WTC11 (cell line): ENCODE data around the gene SPDYC. TPM values are rescaled to one million over a fixed set of nuclear protein-coding genes. Genes with fewer than 3 reads are reported as not detected.

Experiments
- ATAC-seq: fragments of 200-7000 bp; cut with Tn5 transposase; 2 replicates; pipeline ENCODE4 v1.10.0; 2021; ENCODE audit warnings: mild to moderate bottlenecking, moderate library complexity
- CTCF ChIA-PET: fragments of 300-600 bp; sonication (Branson Sonifier 250); formaldehyde crosslinking; loops from one replicate; lab custom pipeline; 2021; ENCODE audit warnings: antibody characterized with exemption; lab: Charles Lee
- POLR2A ChIA-PET: fragments of 350-600 bp; sonication (Branson Sonifier 250); formaldehyde crosslinking; loops from one replicate; lab custom pipeline; 2021; ENCODE audit warnings: antibody characterized with exemption; lab: Charles Lee
- DNase-seq: peaks from one replicate; pipeline ENCODE4 v3.0.0; 2021; ENCODE audit warnings: low spot score
- H3K27ac Mint-ChIP-seq: 2 replicates; pipeline ENCODE4 v1.8.0; 2021; ENCODE audit warnings: mixed read lengths
- H3K27me3 Mint-ChIP-seq: 2 replicates; pipeline ENCODE4 v1.8.0; 2021; ENCODE audit warnings: low read depth, mild to moderate bottlenecking, moderate library complexity, mixed read lengths
- H3K36me3 Mint-ChIP-seq: 2 replicates; pipeline ENCODE4 v1.8.0; 2021; ENCODE audit warnings: mixed read lengths
- H3K4me1 Mint-ChIP-seq: 2 replicates; pipeline ENCODE4 v1.8.0; 2022; ENCODE audit warnings: mixed read lengths
- H3K4me3 Mint-ChIP-seq: 2 replicates; pipeline ENCODE4 v1.8.0; 2021; ENCODE audit warnings: mild to moderate bottlenecking, moderate library complexity, mixed read lengths
- H3K9me3 Mint-ChIP-seq: 2 replicates; pipeline ENCODE4 v1.8.0; 2021; ENCODE audit warnings: mixed read lengths
- ARID4B ChIP-seq: sonication (generic); formaldehyde crosslinking; IDR thresholded peaks from 2 replicates; pipeline ENCODE4 v1.8.0; 2023; ENCODE audit warnings: missing genetic modification reagents, mild to moderate bottlenecking, borderline replicate concordance
- CREB1 ChIP-seq: sonication (generic); formaldehyde crosslinking; IDR thresholded peaks from 2 replicates; pipeline ENCODE4 v1.8.0; 2023; ENCODE audit warnings: mild to moderate bottlenecking, missing genetic modification reagents
- CREM ChIP-seq: sonication (generic); formaldehyde crosslinking; IDR thresholded peaks from 2 replicates; pipeline ENCODE4 v1.8.1; 2022; ENCODE audit warnings: mild to moderate bottlenecking, missing genetic modification reagents, moderate library complexity
- GTF2I ChIP-seq: fragments of 250-450 bp; sonication (Bioruptor Pico); conservative IDR thresholded peaks from 2 replicates; pipeline ENCODE4 v1.4.0; 2021; ENCODE audit warnings: mild to moderate bottlenecking
- IRF2 ChIP-seq: sonication (generic); formaldehyde crosslinking; IDR thresholded peaks from 2 replicates; pipeline ENCODE4 v1.8.0; 2022; ENCODE audit warnings: low read depth, missing genetic modification reagents, borderline replicate concordance
- NFATC4 ChIP-seq: fragments of 250-450 bp; sonication (Bioruptor Pico); IDR thresholded peaks from 2 replicates; pipeline ENCODE4 v1.9.0; 2021; ENCODE audit warnings: mild to moderate bottlenecking
- NFYB ChIP-seq: sonication (generic); formaldehyde crosslinking; conservative IDR thresholded peaks from 2 replicates; pipeline ENCODE4 v1.8.0; 2022; ENCODE audit warnings: low read depth, missing genetic modification reagents
- OVOL2 ChIP-seq: fragments of 250-450 bp; sonication (Bioruptor Pico); IDR thresholded peaks from 2 replicates; pipeline ENCODE4 v1.9.0; 2021; ENCODE audit warnings: mild to moderate bottlenecking, borderline replicate concordance
- RORB ChIP-seq: fragments of 250-450 bp; sonication (Bioruptor Pico); IDR thresholded peaks from 2 replicates; pipeline ENCODE4 v1.9.0; 2021; ENCODE audit warnings: mild to moderate bottlenecking
- TCF7 ChIP-seq: sonication (generic); formaldehyde crosslinking; IDR thresholded peaks from 2 replicates; pipeline ENCODE4 v1.8.0; 2022; ENCODE audit warnings: mild to moderate bottlenecking, low read depth, missing genetic modification reagents, moderate library complexity
- ZBTB21 ChIP-seq: sonication (generic); formaldehyde crosslinking; IDR thresholded peaks from 2 replicates; pipeline ENCODE4 v1.8.1; 2023; ENCODE audit warnings: mild to moderate bottlenecking, missing genetic modification reagents, borderline replicate concordance
- ZNF263 ChIP-seq: sonication (generic); formaldehyde crosslinking; IDR thresholded peaks from 2 replicates; pipeline ENCODE4 v1.8.1; 2022; ENCODE audit warnings: low read depth, mild to moderate bottlenecking, moderate library complexity, missing genetic modification reagents
- ZNF317 ChIP-seq: sonication (generic); formaldehyde crosslinking; IDR thresholded peaks from 2 replicates; pipeline ENCODE4 v1.8.1; 2023; ENCODE audit warnings: low read depth, mild to moderate bottlenecking, moderate library complexity, missing genetic modification reagents, borderline replicate concordance
- ZNF396 ChIP-seq: fragments of 250-450 bp; sonication (Bioruptor Pico); IDR thresholded peaks from 2 replicates; pipeline ENCODE4 v1.8.0; 2021; ENCODE audit warnings: mild to moderate bottlenecking, moderate library complexity, borderline replicate concordance
- ZNF512 ChIP-seq: sonication (generic); formaldehyde crosslinking; IDR thresholded peaks from 2 replicates; pipeline ENCODE4 v1.8.1; 2022; ENCODE audit warnings: missing genetic modification reagents, borderline replicate concordance
- total RNA-seq: library from RNA; stranded (reverse); gene quantifications from 3 replicates; pipeline ENCODE4 v1.2.3, GENCODE V29; 2021
- TF ChIP-seq, protein P1 (sequence below): sonication (generic); formaldehyde crosslinking; IDR thresholded peaks from 2 replicates; pipeline ENCODE4 v1.8.1; 2023; ENCODE audit warnings: mild to moderate bottlenecking, missing genetic modification reagents, moderate library complexity
- TF ChIP-seq, protein P2 (sequence below): sonication (generic); formaldehyde crosslinking; IDR thresholded peaks from 2 replicates; pipeline ENCODE4 v1.8.0; 2022; ENCODE audit warnings: mild to moderate bottlenecking, missing genetic modification reagents
- TF ChIP-seq, protein P3 (sequence below): sonication (generic); formaldehyde crosslinking; IDR thresholded peaks from 2 replicates; pipeline ENCODE4 v1.8.1; 2023; ENCODE audit warnings: mild to moderate bottlenecking, moderate library complexity, missing genetic modification reagents

The SPDYC gene
- total RNA-seq, 1 experiment from 2014 or later = 0.35 TPM

DNA sequence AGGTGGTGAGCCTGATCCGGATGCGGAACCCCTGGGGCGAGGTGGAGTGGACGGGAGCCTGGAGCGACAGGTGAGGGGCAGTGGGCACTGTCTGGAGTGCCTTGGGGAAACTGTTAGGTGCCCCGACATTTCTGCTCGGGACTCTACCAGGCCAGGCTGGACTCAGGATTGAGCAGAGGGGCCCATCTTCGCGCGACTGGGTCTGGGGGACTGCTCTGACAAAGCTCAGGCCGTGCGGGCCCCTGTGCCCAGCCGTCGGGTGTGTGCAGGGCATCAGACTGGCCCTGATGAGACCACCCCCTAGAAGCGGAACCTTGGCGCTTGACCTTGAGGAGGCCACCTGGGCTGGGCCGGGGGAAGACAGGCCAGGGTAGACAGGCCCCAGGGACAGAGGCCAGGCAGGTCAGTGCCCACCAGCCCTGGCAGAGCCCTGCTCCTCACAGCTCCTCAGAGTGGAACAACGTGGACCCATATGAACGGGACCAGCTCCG is 18.0 kb downstream of the SPDYC start:
- TF ChIP-seq ZNF263 (CRISPR knock-in tag) = no peak
- TF ChIP-seq ZBTB21 (CRISPR knock-in tag) = no peak
- TF ChIP-seq, protein P1, sequence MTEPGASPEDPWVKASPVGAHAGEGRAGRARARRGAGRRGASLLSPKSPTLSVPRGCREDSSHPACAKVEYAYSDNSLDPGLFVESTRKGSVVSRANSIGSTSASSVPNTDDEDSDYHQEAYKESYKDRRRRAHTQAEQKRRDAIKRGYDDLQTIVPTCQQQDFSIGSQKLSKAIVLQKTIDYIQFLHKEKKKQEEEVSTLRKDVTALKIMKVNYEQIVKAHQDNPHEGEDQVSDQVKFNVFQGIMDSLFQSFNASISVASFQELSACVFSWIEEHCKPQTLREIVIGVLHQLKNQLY = no peak
- no peak for TF ChIP-seq IRF2 (CRISPR knock-in tag)
- no peak for TF ChIP-seq CREM (CRISPR knock-in tag)
- TF ChIP-seq CREB1 (CRISPR knock-in tag) = no peak
- DNase-seq = no peak
- no peak overlapping the region for H3K27ac Mint-ChIP-seq
- ChIA-PET POLR2A (no interaction called here), CTCF (no interaction called here)
- peaks cover 60% of the 10 kb centered on the region for H3K36me3 Mint-ChIP-seq
- H3K4me1 Mint-ChIP-seq = peaks cover 37% of the 10 kb centered on the region
- no peaks in the 10 kb centered on the region for H3K9me3 Mint-ChIP-seq
- ATAC-seq = no peak
- no peak overlapping the region for H3K4me3 Mint-ChIP-seq
- H3K27me3 Mint-ChIP-seq = no peaks in the 10 kb centered on the region

- ATAC-seq = no peak
- peaks cover 64% of the 10 kb centered on the region for H3K36me3 Mint-ChIP-seq
- DNase-seq = no peak
- H3K27ac Mint-ChIP-seq = no peak overlapping the region
- H3K4me1 Mint-ChIP-seq = peaks cover 33% of the 10 kb centered on the region
- CTCF ChIA-PET = no interaction called here
- POLR2A ChIA-PET = no interaction called here
- TF ChIP-seq RORB (CRISPR knock-in tag) (no peak), GTF2I (CRISPR knock-in tag) (no peak), ZNF317 (no peak)
- H3K4me3 Mint-ChIP-seq = no peak overlapping the region
- H3K9me3 Mint-ChIP-seq = no peaks in the 10 kb centered on the region
- no peaks in the 10 kb centered on the region for H3K27me3 Mint-ChIP-seq
Observed at GRCh38 chr11:65188486-65188885, 18.5 kb downstream of the SPDYC start.

- Mint-ChIP-seq H3K9me3 (no peaks in the 10 kb centered on the region), H3K27me3 (no peaks in the 10 kb centered on the region), H3K36me3 (peaks cover 69% of the 10 kb centered on the region), H3K4me1 (peaks cover 26% of the 10 kb centered on the region), H3K4me3 (no peak overlapping the region), H3K27ac (no peak overlapping the region)
- TF ChIP-seq, protein P2, sequence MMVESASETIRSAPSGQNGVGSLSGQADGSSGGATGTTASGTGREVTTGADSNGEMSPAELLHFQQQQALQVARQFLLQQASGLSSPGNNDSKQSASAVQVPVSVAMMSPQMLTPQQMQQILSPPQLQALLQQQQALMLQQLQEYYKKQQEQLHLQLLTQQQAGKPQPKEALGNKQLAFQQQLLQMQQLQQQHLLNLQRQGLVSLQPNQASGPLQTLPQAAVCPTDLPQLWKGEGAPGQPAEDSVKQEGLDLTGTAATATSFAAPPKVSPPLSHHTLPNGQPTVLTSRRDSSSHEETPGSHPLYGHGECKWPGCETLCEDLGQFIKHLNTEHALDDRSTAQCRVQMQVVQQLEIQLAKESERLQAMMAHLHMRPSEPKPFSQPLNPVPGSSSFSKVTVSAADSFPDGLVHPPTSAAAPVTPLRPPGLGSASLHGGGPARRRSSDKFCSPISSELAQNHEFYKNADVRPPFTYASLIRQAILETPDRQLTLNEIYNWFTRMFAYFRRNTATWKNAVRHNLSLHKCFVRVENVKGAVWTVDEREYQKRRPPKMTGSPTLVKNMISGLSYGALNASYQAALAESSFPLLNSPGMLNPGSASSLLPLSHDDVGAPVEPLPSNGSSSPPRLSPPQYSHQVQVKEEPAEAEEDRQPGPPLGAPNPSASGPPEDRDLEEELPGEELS = no peak
- TF ChIP-seq, protein P3, sequence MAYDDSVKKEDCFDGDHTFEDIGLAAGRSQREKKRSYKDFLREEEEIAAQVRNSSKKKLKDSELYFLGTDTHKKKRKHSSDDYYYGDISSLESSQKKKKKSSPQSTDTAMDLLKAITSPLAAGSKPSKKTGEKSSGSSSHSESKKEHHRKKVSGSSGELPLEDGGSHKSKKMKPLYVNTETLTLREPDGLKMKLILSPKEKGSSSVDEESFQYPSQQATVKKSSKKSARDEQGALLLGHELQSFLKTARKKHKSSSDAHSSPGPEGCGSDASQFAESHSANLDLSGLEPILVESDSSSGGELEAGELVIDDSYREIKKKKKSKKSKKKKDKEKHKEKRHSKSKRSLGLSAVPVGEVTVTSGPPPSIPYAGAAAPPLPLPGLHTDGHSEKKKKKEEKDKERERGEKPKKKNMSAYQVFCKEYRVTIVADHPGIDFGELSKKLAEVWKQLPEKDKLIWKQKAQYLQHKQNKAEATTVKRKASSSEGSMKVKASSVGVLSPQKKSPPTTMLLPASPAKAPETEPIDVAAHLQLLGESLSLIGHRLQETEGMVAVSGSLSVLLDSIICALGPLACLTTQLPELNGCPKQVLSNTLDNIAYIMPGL (CRISPR knock-in tag) = no peak
- no peak for TF ChIP-seq OVOL2 (CRISPR knock-in tag)
- no peak for DNase-seq
- ATAC-seq = no peak
- POLR2A ChIA-PET = no interaction called here
- CTCF ChIA-PET = no interaction called here
Observed at GRCh38 chr11:65189191-65189590, 19.2 kb downstream of the SPDYC start.

GRCh38 chr11:65194564-65194963 is 24.5 kb downstream of the SPDYC start:
- POLR2A ChIA-PET = interaction anchor here (0.6 kb wide), 1 partner anchor 317 kb away, joined by 3 read pairs; no protein-coding TSS in a partner anchor
- H3K9me3 Mint-ChIP-seq = no peaks in the 10 kb centered on the region
- H3K27ac Mint-ChIP-seq = no peak overlapping the region
- H3K4me1 Mint-ChIP-seq = no peaks in the 10 kb centered on the region
- H3K27me3 Mint-ChIP-seq = no peaks in the 10 kb centered on the region
- no peak for ATAC-seq
- H3K36me3 Mint-ChIP-seq = peaks cover 69% of the 10 kb centered on the region
- CTCF ChIA-PET = no interaction called here
- no peak overlapping the region for H3K4me3 Mint-ChIP-seq
- DNase-seq = no peak
- TF ChIP-seq ARID4B (CRISPR knock-in tag) (no peak), NFYB (no peak), ZNF512 (CRISPR knock-in tag) (no peak), NFATC4 (CRISPR knock-in tag) (no peak), ZNF396 (CRISPR knock-in tag) (no peak), TCF7 (CRISPR knock-in tag) (no peak)
